ENCODE data around the gene HOXA4.
A peak's percentile ranks its signal among the peaks of the same experiment; 100 is the strongest.

HOXA4 gene

DNA sequence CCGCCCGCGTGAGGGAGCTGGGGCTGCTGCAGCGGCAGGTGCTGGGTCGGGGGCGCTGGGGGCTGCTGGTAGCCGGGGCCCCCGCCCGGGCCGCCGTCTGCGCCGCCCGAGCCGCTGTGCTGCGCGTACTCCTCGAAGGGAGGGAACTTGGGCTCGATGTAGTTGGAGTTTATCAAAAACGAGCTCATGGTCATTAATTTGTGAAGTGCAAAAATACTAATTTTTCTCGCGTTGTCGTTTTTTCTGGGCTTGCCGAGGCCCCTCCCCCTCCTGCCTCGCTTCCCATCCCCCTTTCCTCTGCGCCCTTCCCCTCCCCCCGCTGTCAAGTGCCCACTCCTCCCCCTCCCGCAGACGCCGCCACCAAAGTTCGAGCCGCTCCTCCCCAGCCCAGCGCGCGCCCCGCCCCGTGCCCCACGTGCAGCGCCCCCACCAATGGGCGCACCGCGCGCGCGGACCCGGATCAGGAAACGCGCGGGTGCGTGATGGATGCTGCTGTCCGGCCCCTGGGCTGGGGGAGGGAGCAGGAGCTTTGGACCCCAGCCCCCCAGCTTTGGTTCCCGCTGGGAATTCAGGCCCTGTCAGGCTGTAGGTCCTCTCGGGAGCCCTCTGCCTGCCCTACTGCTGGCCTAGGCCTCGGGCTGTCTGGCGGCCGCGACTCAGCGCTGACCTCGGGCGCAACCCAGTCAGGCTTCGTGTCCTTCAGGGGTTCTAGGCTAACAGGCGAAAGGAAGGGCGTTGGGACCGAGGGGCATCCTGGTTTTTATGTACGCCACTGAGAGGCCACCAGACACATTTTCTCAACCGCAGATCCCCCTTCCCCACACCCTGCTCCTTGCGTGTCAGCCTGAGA, at the start of gene HOXA4:
Gene HOXA4 (minus strand): TSS at position 218 of the 850 bp plus-strand sequence. CDS start 24 bp downstream, at position 194.
- DNase-seq, result no peak

DNA sequence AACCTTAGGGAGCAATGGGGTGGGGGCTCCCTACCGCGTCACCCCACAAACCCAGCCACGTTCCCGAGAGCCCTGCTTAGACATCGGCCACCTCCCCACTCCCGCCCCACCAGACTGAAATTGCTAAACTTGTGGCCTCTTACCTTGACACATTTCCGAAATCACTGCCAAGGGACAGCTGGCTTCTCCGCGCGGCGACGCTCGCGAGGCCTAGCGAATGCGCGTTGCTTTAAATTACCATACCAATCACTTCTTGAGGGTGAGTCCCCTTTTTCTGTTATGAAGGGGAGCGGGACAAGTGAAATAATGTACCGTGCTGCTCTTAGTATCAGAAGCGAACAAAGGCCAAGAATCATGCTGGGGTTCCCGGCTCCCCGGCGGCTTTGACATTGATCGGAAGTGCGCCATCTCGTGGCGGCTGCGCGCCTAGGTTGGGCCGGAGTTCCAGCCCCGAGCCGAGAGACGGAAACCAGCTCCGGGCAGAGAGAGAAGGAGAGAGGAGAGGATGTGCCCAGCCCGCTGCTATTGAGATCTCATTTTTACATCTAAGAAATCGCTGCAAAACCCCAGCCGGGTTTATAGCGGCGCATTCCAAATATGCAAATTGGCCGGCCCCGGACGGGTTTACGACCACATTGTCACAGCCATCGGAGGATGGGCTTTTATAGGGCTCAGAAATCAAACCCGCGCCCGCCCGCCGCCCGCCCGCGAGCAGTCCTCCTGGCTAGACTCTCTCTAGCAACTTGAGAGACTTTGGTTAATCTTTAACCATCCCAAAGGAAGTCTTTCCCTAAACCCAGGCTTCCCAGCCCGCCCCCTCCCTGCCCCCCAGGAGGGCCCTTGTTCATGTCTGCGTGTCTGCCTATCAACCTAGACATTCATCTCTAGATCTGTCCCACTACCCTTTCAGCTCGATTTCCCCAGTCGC, 49.2 kb upstream of the HOXA4 start:
- peak; percentile 26 for DNase-seq

DNA sequence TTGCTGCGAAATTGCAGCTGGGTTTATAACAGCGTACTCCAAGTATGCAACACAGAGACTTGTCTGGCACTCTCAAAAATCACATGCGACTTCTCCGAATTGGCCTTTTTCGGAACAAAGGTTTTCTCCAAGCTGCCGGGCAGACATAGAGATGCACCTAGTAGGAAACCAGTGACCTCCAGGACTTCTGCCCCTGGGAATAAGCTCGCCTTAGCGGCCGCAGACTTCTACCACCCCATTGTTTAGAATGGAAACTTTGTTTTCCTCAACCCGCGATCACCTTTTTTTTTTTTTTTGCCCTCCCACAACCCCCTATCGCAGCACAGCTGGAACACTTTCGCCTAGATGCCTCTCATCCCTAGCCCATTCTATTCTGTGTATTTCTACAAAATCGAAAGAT, 48.5 kb upstream of the HOXA4 start:
- DNase-seq, result no peak

DNA sequence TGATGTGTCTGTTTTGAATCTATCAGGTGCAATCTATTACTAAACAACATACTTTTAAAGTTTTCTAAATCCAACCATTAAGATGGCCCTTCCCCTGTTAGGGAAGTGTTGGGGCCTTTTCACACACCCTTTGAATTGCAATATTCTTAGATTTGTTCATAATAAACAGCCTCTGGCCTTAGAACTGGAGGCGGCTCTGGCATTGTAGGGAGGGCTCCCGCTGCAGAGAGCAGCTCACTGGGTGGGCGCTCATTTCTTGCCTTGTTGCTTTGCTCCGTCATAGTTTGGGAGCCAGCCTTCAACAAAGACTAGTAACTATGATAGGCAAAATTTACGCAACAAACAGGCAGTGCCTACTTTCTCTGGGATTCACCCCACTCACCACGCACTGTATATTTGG, 47.8 kb upstream of the HOXA4 start:
- DNase-seq, result no peak

DNA sequence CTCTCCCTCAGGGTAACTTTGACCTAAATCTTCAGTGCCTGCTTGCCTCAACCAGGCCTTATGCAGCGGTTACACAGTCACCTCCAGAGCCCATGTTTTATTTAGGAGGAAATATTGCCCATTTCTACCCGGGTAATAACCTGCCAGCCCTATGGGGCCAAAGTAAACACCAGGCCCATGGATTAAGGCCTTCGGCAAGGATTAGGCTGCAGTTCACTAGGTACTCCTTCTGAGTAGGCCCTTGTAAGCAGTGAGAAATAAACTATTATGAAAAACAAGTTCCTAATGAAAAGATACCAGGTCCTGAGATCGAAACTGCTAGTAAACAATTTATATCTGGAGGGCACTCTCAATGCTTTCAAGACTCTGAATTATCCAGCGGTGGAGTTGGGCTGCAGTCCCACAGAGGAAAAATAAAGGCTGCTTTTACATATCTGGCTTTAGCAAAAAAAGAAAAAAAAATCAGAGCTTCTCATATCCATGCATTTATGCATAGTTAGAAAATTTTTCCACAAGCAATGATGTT, 47.3 kb upstream of the HOXA4 start:
- no peak for DNase-seq

DNA sequence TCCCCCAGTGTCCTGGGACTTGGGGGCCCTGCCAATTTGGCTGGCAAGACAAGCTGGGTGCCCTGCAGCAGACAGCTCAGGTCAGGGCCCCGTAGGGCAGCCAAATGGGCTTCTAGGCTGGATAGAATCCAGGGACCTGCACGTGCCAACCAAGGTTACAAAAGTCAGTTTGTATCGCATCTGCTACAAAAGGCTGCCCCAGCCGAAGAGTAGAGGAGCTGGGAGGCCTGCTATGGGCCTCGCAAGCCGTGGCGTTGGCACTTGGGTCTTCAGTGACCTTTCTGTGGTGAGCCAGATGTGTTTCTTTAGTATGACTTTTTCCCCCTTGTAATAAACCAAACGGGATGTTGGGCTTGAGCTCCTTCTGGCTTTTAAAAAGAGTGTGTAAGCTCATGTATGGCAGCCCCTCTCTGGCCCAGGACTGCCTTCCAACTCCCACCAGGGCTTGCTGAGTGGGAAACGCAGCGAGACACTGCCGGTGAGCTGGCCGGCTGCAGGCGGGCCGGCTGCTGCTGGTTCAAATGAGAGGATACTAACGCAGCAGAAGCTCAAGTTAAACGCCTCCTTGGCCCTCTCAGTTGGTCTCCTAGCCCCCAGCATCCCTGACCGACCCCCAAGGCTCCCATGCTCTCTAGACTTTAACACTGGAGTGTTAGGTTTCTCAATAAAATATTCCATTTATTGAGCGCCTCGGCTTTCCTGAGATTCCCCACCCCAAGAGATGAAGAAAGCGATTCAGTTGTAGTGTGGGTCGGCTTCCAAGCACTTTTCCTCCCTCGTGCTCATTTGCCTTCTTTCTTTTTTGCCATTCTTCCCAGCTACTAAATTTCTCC, 46.6 kb upstream of the HOXA4 start:
- DNase-seq, result no peak

DNA sequence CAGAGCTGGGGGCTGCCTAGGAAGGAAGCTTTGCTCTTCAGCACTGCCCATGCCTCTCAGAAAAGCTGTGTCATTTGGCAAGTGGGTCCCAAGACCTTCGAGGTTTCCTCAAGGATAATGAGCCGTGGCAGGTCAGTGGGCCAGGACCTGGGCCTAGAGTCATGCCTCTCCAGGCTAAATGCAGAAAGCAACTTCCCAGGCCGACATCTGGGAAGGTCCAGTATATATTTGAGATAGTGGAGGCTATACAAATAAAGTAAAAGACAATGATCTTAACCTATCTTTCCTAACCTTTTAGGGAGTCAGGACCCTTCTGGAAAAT, 45.9 kb upstream of the HOXA4 start:
- no peak for DNase-seq

DNA sequence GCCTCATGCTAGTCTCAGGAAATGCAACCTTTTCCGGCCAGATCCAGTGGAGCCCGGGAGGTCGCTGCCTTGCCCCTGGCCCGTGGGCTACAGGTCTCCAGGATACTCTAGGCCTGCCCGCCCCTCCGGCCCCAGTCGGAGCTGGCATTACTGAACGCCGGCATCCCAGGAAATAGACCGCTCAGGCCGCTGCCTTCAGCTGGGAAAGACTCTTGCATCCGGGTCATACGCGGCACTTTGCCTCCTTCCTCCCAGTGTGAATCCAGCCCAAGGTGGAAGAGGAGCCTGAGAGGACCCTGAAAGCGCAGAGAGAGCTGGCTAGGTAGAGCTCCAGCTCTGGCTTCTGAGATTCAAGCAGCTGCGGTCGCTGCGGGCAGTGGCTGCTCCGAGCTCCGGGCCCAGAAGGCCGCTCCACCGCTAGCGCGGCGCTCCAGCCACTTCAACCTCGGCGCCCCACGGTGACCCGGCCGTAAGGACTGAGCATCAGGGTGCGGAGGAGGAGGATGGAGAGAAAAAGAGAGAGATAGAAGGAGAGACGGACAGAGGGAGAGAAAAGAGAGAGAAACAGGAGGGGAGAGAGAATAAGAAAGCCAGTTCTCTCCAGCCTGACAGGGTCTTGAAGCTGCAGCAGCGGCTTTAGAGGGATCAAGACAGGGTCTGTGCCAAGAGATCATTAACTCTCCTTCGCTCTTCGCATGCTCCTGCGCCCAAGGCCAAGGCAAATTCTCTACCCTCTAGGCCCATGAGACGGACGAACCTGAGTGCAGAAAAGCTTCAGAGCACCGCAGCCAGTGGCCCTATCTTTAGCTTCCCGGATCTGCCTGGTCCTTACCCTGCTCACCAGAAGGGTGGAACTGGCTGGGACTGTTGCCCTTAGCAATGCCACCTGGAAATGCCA, 45.3 kb upstream of the HOXA4 start:
- DNase-seq, result no peak

DNA sequence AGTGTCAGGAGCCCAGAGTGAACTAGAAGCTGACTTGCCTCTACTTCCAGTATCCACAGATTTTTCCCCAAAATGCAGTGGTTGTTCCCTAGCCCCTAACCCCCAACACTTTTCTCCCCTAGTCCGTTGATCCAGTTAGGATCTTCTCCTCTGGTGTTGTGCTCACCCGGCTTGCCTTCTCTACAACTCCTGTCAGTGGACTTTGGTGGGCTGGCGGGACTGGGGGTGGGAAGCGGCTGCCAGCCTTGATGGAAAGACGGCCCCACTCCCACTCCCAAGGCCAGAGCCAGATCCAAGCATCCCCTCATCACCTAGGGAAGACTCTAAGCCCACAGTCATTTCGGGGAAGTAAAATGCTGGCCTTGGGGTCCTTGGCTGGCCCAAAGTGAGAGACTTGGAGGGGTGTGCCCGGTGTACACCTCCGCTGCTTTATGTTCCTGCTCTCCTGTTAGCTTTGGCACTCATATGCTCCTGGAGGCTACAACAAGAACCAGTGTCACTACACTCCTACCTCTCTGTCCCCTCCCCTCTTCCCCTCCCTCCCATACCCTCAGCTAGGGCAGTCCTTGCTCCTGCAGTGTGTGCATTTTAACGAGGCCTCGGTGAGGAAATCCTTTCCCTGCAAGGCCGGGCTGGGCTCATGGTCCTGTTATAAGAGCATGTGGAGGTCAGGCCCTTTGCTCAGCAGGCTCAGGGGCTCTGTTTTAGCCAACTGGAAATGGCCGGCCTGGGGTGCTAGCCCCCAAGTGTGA, 44.5 kb upstream of the HOXA4 start:
- DNase-seq, result no peak

DNA sequence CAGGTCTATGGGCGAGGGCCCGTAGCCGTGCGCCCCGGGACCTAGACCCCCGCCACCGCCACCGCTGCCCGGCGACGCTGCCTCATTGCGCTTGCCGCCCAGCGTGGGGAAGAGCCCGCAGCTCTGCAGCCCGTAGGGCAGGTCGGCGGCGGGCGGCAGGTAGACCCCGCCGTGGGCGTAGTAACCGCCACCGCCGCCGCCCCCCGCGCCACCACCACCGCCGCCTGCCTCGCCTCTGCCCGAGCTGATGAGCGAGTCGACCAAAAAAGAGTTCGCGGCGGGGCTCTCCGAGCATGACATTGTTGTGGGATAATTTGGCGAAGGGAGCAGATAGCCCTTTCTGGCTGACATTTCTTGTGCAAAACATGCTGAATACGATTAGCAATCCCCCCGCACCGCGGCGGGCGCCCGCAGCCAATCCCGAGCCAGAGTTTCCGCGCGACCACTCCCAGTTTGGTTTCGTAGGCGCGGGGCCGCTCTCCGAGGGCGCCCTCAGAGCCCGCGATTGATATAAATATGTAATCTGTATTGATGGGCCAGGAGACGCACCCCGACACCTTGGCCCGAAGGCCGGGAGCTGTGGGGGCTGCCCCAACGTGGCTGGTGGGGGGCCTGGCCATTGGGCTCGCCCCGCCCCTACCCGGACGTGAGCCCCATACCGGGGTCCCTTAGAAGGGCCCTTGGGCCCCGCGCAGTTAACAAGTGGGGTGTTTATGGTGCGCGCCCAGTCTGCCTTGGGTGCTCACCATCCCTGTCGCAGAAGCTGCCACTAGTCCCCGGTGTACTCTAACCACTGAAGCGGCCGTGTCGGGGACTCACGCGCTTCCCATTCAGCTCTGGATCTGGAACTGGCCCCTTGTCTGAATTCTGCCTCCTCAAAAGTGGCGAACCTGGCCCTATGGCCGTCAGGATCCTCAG, 43.7 kb upstream of the HOXA4 start, which contains the start of gene HOXA10:
Gene HOXA10 (minus strand): TSS at position 365 of the 918 bp plus-strand sequence. CDS start 14 bp downstream, at position 351.
- no peak for DNase-seq

DNA sequence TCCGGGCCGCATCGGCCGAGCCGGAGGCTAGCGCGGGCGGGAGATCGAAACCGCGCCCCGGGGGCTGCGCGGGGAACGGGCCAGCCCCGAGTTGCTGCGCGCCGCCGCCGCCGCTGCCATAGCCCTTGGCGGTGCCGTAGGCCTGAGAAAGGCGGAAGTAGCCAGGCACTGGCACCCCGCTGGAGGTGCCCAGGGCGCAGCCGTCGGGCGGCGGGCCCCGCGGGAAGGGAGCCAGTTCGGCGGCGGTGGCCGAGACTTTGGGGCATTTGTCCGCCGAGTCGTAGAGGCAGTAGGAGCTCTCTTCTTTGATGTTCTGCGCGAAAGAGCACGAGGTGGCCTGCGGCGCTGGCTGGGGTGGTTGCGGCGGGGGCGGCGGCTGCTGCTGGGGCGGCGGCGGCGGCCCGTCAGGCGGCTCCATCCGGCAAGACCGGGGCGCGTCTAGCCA, 43.0 kb upstream of the HOXA4 start:
- no peak for DNase-seq

DNA sequence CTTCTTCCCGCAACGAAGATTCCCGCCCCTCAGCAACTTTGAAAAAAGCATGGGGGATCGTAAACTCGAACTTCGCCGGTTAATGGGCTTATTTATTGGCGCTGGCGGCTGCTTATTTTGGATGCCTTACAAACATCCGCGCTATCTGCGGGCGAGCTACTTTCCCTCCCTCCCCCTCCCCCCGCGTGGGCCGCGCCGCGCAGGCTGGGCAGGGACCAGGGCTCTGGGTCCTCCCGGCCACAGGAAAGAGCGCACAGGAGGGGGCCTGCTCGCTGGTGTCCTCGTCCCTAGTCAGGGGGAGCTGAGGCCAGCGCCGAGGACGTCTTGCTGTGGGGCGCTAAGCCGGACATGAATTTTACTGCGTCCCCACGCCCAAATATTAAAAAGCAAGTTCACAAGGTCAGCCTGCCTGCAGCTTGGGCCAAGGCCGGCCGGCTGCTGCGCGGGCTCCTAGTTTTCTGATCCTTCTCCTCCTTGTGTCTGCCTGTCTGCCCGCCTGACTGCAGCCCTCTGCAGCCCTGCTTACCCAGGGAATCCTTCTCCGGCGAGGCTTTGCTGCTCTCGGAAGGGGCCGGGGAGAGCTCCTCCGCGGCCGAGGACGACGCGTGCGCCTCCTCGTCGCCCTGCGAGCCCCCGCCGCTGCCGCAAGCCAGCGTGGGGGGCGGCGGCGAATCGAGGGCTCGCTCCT, 42.4 kb upstream of the HOXA4 start:
- DNase-seq, result no peak

DNA sequence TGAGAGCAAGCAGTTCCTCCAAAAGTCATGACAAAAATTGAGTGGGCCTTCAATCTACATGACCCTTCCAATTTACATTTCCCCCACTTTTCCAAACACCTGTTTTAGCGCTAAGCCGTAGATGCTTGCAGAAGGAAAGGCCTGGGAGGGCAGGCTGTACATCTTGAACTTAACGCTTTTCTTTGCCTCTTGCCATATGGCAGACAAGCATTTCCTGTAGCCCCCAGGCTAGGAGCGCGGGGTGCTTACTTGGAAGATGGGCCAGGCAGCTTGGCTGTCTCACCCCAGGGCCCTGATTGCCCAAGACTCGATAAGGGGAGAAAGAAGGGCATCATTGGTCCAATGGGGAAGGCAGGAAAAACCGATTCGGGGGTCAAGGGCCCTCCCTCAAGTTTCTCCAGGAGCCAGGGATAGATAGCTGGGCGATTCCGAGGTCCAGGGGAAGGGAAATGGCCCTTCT, 41.8 kb upstream of the HOXA4 start:
- DNase-seq, result no peak

DNA sequence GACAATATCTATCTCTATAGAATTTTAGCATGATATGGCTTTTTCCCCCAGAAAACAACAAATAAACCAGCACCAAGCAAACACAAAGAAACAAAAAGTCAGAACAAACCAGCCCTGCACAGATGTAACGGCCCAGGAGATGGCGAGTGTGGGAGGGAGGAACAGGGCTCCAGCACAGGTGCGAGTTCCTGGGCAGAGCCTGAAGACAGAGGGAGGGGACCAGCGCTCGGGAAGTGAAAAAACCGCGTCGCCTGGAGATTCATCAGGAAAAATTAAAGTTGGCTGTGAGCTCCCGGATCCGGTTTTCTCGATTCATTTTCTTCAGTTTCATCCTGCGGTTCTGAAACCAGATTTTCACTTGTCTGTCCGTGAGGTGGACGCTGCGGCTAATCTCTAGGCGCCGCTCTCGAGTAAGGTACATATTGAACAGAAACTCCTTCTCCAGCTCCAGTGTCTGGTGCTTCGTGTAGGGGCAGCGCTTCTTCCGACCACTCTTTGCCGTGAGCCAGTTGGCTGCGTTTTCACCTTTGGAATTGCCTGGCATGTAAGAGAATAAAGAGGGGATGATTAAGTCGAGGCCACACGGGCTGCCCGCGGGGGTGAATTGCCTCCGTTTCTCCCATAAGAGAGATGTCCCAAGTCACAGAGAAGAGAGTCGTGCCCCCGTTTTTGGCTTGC, 41.2 kb upstream of the HOXA4 start:
- no peak for DNase-seq

DNA sequence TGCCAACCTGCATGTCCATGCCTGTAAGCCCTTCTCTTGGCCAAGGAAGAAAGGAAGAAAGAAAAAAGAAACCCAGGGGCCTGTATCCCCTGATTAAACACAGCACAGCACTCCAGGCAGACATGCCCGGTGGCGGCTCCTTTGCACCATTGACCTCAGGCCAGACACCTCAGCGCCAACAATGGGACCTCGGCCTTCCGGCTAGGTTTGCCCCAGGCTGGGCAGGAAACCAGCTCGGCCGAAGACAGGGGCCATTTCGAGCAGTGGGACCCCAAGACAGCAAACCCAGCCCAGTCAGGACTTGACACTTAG, 40.7 kb upstream of the HOXA4 start:
- DNase-seq, result no peak

DNA sequence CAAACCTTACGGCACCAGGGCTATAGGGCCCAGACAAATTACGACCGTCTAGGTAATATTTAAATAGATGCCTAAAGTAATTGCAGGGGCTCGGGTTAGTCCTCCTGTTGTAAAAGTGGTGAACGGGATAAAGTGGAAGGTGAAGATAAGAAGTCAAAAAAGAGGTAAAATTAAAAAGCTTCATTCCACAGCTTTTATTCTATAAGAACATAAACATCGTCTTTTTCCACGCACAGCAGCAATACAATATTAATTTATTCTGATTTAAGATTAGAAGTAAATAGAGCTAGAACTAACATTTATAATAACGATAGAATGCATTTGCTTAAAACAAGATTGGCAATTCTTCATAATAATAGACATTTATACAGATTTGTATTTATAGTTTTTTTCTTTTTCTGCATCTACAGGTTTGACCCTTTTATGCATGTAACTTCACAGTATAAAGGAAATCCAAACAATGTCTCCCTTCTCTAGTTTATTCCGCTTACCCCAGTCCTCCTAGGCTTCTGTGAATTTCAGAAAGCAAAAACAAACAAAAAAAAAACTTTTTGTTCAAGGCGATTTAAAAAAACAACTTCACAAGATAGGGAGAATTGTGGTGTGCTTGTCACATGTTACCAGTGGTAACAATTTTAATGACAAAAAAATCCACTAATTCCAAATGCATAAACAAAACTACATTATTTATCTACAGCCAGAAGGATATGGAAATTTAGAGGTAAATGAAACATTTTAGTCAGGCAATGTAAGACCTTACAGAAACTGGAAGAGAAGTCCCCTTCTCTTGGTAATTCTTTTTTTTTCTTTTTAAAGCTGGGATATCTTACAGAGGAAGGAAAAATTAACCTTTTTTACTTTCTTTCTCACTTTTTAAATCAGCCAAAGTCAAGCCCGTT, 40.1 kb upstream of the HOXA4 start:
- DNase-seq, result no peak

Measured in midbrain (tissue), 1 donor.